GM21737 (cell line): ENCODE results near the gene MTMR6.
A peak's percentile ranks its signal among the peaks of the same experiment; 100 is the strongest.

Source experiments
- ATAC-seq: cut with Tn5 transposase; IDR thresholded peaks from one replicate; pipeline ENCODE4 v1.9.1; 2021; ENCODE audit warnings: mild to moderate bottlenecking, moderate library complexity; ENCODE audit not compliant: unreplicated experiment

Gene MTMR6

DNA sequence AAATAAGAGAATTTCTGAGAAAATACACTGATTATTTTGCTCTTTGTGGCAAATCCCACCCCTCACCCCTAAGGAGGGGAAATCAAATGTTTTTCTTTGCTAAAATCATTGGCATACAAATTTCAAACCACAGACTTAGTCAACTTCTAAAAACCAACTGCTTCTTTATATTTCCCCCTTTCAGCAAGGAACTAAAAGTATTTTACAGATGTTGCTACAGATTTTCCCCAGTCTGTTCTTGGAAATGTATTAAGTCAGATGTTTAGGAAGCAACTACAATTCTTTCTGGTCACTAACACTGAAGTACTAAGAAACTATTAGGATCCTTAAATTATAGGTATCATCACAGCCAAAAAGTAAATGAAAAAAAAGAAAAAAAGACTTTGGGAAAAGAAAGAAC is 6.9 kb downstream of the MTMR6 start:
- no peak for ATAC-seq

- no peak for ATAC-seq
These were observed 10.5 kb downstream of the MTMR6 start for GRCh38 chr13:25276748-25277147.

DNA sequence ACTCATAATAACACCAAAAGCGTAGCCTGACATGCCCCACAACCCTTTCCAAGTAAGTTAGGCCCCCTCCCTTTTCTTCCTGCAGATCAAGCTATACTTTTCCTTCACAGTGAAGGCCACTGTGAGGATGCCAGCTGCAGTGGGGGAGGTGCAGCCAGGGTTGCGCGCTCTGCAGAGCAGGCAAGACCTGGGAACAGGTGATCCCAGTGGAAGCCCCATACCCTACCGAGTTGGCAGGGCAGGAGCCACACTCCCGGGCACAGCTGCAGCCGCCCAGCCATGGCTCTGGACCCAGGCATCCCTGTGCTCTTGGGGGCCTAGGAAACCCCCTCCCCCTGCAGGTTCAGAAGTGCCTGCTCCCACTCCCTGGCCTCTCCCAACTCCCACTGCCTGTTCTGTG is 18.7 kb downstream of the MTMR6 start:
- no peak for ATAC-seq

- no peak for ATAC-seq
These were observed 19.6 kb downstream of the MTMR6 start for GRCh38 chr13:25267715-25268114.

DNA sequence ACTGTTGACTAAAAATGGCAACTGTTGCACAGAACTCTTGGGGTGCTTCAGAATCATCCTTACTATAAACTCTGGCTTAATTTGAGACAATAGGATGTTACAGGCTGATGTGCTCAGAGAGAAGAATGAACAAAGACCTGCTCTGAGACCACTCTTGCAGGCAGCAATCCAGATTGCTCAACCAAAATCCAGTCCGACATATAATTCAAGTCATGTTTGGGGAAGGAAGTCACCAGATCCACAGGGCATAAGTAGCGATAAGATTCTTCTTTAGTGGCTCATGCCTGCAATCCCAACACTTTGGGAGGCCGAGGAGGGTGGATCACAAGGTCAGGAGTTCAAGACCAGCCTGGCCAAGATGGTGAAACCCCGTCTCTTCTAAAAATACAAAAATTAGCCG is 20.6 kb downstream of the MTMR6 start:
- no peak for ATAC-seq

GRCh38 chr13:25262261-25262660 is 25.0 kb downstream of the MTMR6 start:
- ATAC-seq, result no peak

DNA sequence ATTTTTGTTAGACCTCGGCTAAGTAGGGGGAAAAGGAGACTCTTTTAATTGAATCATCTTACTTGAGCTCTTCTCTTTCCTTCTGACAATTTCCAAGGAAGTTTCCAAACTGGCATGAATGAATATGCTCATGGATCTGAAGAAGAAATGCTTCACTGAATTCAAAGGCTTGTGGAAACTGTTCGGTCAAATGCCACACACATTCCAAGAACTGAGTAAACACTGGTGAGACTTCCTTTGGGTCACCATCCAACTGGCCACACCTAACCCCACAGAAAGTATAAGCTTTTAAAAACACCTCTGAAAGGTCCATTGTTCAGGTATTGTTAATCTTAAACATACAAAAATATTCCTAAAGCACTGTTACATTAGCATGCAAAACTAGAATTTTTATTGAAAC is 33.6 kb downstream of the MTMR6 start:
- ATAC-seq, result no peak

DNA sequence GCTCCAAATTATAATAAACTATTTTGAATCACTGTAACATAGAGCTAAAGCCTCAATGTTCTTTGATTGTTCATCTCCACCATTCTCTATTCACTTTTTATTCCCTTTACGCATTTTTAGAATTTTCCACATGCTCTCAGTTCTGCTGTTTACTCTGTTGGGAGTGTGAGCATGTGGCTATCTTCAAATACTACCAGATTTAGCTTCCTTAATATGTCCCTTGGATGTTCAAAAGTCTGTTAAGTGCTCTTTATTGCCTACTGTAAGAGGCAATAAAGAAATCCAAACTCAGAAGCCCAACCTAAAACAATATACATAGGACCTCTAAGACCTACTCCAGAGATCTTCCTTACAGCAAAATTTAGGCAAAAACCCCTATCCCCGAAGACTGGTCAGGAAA is 34.5 kb downstream of the MTMR6 start:
- no peak for ATAC-seq

GRCh38 chr13:25252225-25252624 is 35.1 kb downstream of the MTMR6 start:
- ATAC-seq, result no peak

- ATAC-seq, result peak; percentile 75
These were observed 38.2 kb downstream of the MTMR6 start for GRCh38 chr13:25249001-25249543.

GRCh38 chr13:25248071-25248470 is 39.2 kb downstream of the MTMR6 start:
- ATAC-seq, result no peak

- no peak for ATAC-seq
These were observed 39.9 kb downstream of the MTMR6 start for GRCh38 chr13:25247360-25247759.

- no peak for ATAC-seq
These were observed 43.2 kb downstream of the MTMR6 start for GRCh38 chr13:25244123-25244522.

DNA sequence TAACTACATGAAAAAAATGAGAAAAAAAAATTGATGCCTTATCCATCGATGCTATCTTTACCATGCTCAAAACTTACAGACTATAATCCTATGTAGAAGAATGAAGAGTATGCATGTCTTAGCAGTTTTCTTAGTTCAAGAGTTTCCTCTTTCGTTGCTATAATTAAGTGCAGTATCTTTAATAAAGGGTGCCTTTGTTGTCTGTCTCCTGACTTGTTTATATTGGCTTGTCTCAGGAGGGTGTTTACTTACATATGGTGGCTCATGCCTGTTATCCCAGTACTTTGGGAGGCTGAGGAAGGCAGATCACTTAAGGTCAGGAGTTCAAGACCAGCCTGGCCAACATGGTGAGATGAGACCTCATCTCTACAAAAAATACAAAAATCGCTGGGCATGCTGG is 44.3 kb downstream of the MTMR6 start:
- ATAC-seq, result no peak

DNA sequence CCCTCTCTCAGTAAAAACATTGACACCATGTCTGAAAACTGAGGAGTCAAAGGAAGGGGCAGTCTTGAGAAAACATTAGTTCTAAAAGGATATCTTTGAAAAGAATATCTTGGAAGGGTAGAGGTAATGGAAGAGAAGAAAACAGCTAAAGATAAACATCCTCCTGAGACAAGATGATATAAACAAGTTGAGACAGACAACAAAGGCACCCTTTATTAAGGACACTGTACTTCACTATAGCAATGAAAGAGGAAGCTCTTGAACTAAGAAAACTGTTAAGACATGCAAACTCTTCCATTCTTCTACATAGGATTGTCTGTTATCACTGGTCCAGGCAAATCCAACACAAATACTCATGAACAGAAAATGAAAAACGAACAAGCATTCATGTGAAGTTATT is 46.3 kb downstream of the MTMR6 start:
- no peak for ATAC-seq

- no peak for ATAC-seq
These were observed 50.2 kb downstream of the MTMR6 start for GRCh38 chr13:25237083-25237482.

DNA sequence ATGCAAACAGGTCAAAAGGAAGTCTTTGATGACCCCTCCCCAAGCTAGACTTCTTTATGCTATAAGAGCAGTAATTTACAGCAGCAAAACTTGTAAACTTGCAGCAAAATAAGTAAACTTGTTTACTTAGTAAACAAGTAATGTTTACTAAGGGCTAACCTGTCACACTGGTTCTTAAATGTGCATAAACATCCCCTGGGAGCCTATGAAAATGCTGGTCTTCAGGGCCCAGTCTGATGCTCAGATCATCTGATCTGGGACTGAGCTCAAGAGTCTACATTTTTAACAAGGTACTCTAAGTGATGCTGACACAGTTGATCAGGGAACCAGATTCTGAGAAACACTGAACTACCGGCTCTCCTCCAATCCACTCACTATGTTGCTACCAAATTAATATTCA is 53.4 kb downstream of the MTMR6 start:
- no peak for ATAC-seq

DNA sequence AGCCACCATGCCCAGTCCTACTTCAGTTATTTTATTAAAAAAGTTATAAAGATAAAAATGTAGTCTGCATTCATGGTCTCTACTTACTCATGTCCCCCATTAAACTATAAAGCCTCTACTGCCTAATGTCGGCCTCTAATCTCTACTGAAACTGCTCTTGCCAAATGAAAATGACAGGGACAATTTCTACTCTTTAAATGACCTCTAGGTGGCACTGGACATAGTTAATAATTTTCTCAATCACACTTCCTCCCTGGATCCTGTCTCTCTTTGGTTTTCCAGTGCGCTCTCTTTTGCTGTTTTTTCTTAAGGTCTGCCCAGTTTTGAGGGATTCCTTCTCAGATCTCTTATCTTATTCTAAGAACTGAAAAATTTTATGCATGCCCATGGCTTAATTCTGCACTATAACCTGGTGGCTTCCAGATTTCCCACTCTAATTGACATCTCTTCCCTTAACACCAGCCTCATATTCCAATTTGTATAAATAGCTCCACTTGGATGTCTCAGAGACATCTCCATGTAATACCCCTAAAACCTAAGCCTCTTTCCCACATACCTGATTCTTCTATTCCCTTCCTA is 54.3 kb downstream of the MTMR6 start:
- no peak for ATAC-seq

DNA sequence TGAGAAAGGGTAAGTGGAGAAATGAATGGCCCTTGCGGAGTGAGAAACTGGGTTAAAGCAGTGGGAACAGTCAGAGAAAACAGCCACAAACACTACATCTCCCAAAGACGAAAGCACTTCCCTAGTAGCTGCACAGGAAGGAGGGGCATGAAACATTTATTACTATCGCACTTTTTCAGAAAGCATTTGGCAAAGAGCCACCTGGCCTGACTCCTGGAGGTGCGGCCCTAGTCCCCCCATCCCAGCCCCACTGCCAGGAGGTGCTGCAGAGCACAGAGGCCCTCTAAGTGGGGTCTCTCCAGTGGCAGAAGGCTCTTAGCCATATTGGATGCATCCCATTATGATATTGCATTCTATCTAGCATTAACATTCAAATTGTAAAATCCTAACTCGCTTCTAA is 55.8 kb downstream of the MTMR6 start:
- ATAC-seq, result no peak

- no peak for ATAC-seq
These were observed 59.6 kb downstream of the MTMR6 start for GRCh38 chr13:25227690-25228089.

DNA sequence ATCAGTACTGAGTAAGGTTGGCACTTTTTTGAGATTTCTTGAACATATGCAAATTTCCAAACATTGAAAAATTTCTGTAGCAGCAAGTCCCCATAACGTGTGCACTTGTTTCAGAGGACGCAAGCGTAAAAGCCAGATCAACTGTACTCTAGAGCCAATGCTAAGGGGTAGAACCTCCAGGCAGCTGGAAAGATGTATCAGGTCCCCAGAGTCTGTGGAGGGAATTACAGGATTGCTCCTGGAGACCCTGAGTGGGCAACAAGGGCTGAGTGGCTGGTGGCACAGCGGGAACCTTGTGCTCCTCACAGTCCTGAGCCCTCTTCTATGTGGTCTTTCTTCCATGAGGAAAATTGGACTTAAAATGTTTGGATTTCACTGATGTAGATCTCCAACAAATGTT is 61.3 kb downstream of the MTMR6 start:
- no peak for ATAC-seq

GRCh38 chr13:25224151-25224550 is 63.1 kb downstream of the MTMR6 start:
- no peak for ATAC-seq

- ATAC-seq, result no peak
These were observed 64.5 kb downstream of the MTMR6 start for GRCh38 chr13:25222740-25223139.
